Nephron progenitor cell (in vitro differentiated cells): ENCODE data around the gene DMPK.
"Not testable (repeated sequence)": the region's sequence is repeated elsewhere in the genome, so short reads cannot be mapped to it uniquely, and the experiment has no call there.

Experiments
- DNase-seq: peaks from one replicate; pipeline ENCODE4 v3.0.0; 2021
- H3K27ac Mint-ChIP-seq: 2 replicates; pipeline ENCODE4 v1.8.0; 2021; ENCODE audit warnings: mild to moderate bottlenecking, moderate library complexity, mixed read lengths
- H3K27me3 Mint-ChIP-seq: 2 replicates; pipeline ENCODE4 v1.8.0; 2021; ENCODE audit warnings: mild to moderate bottlenecking, low read depth, mixed read lengths; ENCODE audit not compliant: poor library complexity
- H3K36me3 Mint-ChIP-seq: 2 replicates; pipeline ENCODE4 v1.8.0; 2021; ENCODE audit warnings: low read depth, mixed read lengths
- H3K4me1 Mint-ChIP-seq: 2 replicates; pipeline ENCODE4 v1.8.0; 2021; ENCODE audit warnings: mixed read lengths
- H3K4me3 Mint-ChIP-seq: 2 replicates; pipeline ENCODE4 v1.8.0; 2021; ENCODE audit warnings: mild to moderate bottlenecking, moderate library complexity, mixed read lengths
- H3K9me3 Mint-ChIP-seq: 2 replicates; pipeline ENCODE4 v1.8.0; 2021; ENCODE audit warnings: mild to moderate bottlenecking, moderate library complexity, mixed read lengths
- CTCF ChIP-seq: fragments of 200-600 bp; sonication (generic); IDR thresholded peaks from 2 replicates; pipeline ENCODE4 v1.5.0; 2021; ENCODE audit warnings: antibody characterized with exemption

DMPK gene

GRCh38 chr19:45733160-45733810 is 49.0 kb downstream of the DMPK start, which contains the start of gene MEIOSIN:
TSS of gene MEIOSIN (plus strand) at chr19:45733439. CDS start at chr19:45735377, 1,938 bp downstream.
- no peaks in the 10 kb centered on the region for H3K36me3 Mint-ChIP-seq
- H3K27me3 Mint-ChIP-seq = peaks cover 14% of the 10 kb centered on the region
- no peaks in the 10 kb centered on the region for H3K9me3 Mint-ChIP-seq

GRCh38 chr19:45730368-45731288 is 51.7 kb downstream of the DMPK start, which contains the start of gene FBXO46:
TSS of gene FBXO46 (minus strand) at chr19:45730896. CDS start at chr19:45713495, 17,401 bp downstream.
- TF ChIP-seq CTCF = no peak
- Mint-ChIP-seq H3K36me3 (no peaks in the 10 kb centered on the region), H3K27me3 (peaks cover 4% of the 10 kb centered on the region), H3K4me3 (peak within 1 kb of the TSS; percentile 95), H3K27ac (peak within 1 kb of the TSS; percentile 43), H3K4me1 (peaks cover 23% of the 10 kb centered on the region), H3K9me3 (no peaks in the 10 kb centered on the region)
- peak; percentile 93 for DNase-seq

More at GRCh38 chr19:45733160-45733810, 49.0 kb downstream of the DMPK start, which contains the start of gene MEIOSIN:
- Mint-ChIP-seq H3K4me1 (peaks cover 18% of the 10 kb centered on the region), H3K27ac (no peak within 1 kb of the TSS), H3K4me3 (no peak within 1 kb of the TSS)
- no peak for TF ChIP-seq CTCF
- DNase-seq = no peak

- Mint-ChIP-seq H3K27ac (peak overlapping the region; percentile 43), H3K4me3 (peak overlapping the region; percentile 95), H3K36me3 (no peaks in the 10 kb centered on the region), H3K27me3 (peaks cover 4% of the 10 kb centered on the region), H3K4me1 (peaks cover 23% of the 10 kb centered on the region), H3K9me3 (no peaks in the 10 kb centered on the region)
- no peak for TF ChIP-seq CTCF
- no peak for DNase-seq
Observed at GRCh38 chr19:45729800-45730290, 52.4 kb downstream of the DMPK start.

- peaks cover 23% of the 10 kb centered on the region for H3K4me1 Mint-ChIP-seq
- not testable (repeated sequence) for DNase-seq, H3K27ac Mint-ChIP-seq, H3K36me3 Mint-ChIP-seq, H3K27me3 Mint-ChIP-seq, H3K9me3 Mint-ChIP-seq
- peak overlapping the region; percentile 49 for H3K4me3 Mint-ChIP-seq
Observed at GRCh38 chr19:45728683-45729082, 53.6 kb downstream of the DMPK start.

- not testable (repeated sequence) for H3K9me3 Mint-ChIP-seq, DNase-seq, H3K27ac Mint-ChIP-seq, H3K27me3 Mint-ChIP-seq, H3K4me3 Mint-ChIP-seq
- peaks cover 47% of the 10 kb centered on the region for H3K36me3 Mint-ChIP-seq
- peaks cover 43% of the 10 kb centered on the region for H3K4me1 Mint-ChIP-seq
Observed at GRCh38 chr19:45720065-45720464, 62.2 kb downstream of the DMPK start.
